NCI-H128 (cell line): Measurements from ENCODE around the gene BTBD18.

Experiments
- DNase-seq: peaks from one replicate; lab custom pipeline; 2025; ENCODE audit not compliant: unreplicated experiment; lab: John Stamatoyannopoulos, UW

The BTBD18 gene

DNA sequence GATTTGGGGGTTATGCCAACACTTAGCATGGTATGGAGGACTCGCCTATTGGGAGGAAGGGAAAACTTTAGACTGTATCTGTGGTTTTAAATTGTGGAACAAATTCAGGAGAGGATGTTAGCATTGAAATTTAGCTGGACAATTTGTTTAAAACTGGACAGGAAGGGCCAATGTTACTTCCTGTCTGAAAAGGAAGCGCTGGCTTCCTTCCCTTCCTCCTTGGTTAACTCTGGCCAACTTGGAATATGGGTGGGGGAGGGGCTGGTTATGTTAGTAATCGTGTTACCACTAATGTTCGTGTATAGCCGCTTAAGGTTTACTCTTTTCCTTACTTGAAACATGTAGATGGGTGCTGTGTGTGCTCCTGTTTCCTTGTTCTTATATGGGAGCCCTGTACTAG is 23.9 kb upstream of the BTBD18 start:
- no peak for DNase-seq

GRCh38 chr11:57773026-57773598 is 21.5 kb upstream of the BTBD18 start:
- DNase-seq = no peak

DNA sequence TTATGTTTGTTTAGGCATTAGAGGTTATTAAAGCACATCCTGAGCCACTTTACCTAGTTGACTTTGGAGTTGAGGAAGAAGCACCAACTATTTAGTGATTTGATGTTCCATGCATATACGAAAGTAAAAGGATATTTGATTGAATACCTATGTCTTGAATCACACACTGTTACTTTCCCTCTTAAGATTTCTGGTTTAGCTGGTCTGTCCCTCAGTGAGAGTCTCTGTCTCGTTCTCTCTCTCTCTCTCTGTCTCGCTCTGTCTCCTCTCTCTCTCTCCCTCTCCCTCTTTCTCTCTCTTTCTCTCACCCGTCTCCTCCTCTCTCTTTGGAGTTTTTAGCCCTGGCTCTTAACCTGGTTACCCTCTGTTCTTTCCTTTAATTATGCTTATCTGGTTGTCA is 20.9 kb upstream of the BTBD18 start:
- DNase-seq = no peak

DNA sequence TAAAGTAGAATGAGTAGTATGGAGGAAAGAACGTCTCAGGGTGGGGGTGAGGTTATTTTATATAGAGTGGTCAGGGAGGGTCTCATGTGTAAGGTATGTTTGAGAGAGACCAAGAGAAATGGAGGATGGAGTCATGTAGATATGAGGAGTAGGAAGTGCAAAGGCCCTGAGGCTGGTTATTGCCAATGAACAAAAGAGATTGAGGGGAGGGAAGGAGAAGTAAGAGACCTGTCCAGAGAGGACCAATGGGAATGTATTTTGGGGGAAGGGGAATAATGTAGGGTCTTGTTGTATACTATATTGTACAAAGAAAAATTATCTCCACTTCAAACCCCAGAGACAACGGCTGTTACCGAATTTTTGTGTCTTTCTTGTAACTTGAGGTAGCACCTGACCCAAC is 19.7 kb upstream of the BTBD18 start:
- DNase-seq = no peak

DNA sequence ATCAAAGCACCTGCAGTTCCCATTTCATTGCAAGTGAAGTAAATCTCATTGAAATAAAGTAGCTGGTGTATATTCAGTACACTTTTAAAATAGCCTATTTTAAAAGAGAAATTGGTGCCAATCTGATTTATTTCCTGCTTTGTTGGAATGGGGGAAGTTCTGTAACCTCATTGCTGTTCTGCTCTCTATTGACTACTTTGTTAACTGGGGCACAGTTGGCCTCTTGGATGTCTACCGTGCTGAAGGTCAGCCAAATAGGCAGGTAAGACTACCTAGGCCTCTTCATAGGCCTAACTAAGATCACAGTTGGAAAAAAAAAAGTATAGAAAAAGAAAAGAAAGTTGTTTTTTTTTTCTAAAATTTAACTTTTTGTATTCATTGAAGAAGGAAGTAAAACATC is 19.2 kb upstream of the BTBD18 start:
- DNase-seq = no peak

DNA sequence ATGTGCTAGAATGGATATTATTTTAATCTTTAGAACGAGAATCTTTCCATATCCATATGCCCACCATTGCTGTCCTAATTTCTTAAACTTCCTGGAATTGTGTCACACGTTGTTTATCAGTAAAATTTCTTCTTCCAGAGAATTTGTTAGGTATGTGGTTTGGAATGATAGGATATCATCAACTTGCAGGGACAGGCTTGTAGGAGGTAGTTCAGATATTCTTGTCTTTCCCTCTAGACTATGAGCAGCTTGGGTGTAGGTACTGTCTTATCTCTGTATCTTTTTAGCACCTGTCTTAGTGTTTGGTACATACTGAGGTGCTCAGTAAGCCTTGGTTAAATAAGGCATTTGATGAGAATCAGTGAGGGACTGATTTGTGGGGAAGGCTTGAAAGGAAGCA is 13.4 kb upstream of the BTBD18 start:
- DNase-seq = no peak

DNA sequence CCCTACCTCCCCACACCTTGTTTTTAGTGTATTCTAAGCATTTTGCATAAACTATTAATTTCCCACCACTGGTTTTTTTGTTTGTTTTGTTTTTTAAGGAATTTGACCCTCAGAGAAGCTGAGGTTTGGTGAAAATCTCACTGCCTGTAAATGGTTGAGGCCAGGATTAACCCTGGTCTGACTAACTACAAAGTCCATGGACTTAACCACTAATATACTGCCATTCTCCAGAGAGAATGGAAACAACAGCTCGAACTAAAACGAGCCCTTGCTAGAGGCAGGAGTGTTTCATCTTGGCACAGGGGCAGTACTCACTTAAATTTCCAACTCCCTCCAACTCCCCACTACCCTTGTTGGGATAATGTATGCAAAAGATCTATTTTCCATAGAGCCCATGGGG is 12.9 kb upstream of the BTBD18 start:
- no peak for DNase-seq

DNA sequence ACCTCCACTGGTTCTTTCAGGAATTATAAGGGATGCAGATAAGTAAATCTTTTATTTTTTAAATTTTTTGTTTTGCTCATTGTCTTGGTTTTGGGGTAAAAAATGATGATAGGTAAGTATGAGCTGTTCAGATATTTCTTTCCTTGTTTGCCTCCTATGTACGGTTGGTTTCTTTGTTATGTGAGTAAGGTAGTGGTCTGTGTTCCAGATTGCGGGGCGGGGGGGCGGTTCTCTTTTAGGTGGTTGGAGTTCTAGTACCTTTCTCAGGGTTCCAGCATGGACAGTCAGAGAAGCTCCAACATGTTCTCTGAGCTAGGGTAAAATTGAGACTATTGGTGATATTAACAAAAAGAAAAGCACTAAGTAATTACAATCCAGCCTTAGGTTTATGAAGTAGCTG is 12.4 kb upstream of the BTBD18 start:
- DNase-seq = no peak

- DNase-seq = no peak
Measured at GRCh38 chr11:57763568-57763967, 11.9 kb upstream of the BTBD18 start.

- no peak for DNase-seq
Measured at GRCh38 chr11:57762235-57762861, 10.7 kb upstream of the BTBD18 start.

- peak; percentile 73 for DNase-seq
Measured at GRCh38 chr11:57761301-57762234, 9.9 kb upstream of the BTBD18 start, which contains the start of gene CTNND1. TSS of gene CTNND1 (plus strand) at chr11:57761802. CDS start at chr11:57791479, 29,677 bp downstream.

DNA sequence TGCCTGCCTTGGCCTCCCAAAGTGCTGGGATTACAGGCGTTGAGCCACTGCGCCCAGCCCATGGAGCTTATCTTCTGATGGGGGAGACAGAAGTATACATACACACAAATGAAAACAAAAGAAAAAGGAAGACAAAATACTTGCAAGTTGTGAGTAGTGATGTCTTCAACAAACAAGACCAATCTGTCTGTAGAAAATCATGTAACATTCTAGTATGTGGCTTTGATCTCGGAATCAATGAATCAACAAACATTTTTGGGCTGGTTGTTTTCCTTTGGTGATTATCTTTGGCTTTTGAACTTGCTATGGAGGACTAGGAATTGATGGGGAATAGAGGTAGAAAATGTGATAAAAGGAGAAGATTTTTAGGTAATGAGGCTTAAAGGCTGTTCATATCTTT is 6.6 kb upstream of the BTBD18 start:
- no peak for DNase-seq

GRCh38 chr11:57752954-57753353 is 1.3 kb upstream of the BTBD18 start:
- no peak for DNase-seq

DNA sequence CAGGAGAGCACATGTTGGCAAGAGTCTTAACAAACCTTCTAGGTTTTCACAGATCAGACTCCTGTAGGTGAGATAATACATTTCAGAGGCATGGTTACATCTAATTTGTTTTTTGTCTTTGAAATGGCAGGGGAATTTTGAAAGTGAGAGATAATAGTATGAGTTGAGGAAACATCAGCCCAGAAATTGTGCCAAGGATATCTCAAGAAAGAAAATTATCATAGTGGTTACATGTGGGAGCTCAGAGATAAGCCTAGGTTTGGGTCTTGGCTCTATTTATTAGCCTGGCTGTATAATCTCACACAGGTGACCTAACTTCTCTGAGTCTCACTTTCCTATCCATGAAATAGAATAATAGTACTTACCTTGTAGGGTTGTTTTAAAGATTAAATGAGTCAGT is 443 bp downstream of the BTBD18 start:
- no peak for DNase-seq

DNA sequence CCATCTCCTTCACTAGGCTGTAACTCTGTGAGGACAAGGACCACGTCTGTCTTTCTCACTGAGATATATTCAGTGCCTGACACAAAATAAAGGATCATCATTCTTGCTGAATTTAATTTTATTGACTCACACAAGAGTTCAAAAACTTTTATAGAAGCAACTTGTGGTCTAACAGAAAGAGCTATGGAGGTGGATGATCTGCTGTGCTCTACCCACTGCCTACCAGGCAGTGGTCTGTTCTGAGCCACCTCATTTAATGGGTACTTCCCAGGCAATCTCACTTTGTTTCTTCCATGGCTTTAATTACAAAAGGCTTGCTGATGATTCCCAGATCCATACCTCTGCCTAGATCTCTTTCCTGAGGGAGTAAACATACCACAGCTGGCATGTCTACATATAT is 4.7 kb downstream of the BTBD18 start:
- DNase-seq = no peak

DNA sequence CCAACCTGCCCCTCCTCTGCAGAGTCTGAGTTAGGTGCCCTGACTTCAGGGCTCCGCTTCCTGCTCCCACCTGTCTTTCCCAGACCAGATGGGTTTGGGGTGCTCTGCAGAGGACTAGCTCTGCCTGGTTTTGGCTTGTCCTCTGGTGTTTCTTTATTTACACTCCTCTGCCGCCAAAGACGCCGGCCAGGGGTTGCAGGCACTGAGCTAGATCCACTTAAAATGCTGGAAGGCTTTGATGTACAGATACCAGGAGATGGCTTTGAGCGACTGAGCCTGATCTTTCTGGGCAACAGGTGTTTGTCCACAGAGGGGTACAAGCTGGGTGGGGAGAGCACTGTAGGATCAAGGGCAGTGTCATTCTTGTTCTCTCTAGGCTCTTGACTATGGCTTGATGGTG is 6.4 kb downstream of the BTBD18 start:
- no peak for DNase-seq

- DNase-seq = no peak
Measured at GRCh38 chr11:57744357-57744756, 7.3 kb downstream of the BTBD18 start.

GRCh38 chr11:57742087-57742452 is 9.5 kb downstream of the BTBD18 start:
- no peak for DNase-seq

DNA sequence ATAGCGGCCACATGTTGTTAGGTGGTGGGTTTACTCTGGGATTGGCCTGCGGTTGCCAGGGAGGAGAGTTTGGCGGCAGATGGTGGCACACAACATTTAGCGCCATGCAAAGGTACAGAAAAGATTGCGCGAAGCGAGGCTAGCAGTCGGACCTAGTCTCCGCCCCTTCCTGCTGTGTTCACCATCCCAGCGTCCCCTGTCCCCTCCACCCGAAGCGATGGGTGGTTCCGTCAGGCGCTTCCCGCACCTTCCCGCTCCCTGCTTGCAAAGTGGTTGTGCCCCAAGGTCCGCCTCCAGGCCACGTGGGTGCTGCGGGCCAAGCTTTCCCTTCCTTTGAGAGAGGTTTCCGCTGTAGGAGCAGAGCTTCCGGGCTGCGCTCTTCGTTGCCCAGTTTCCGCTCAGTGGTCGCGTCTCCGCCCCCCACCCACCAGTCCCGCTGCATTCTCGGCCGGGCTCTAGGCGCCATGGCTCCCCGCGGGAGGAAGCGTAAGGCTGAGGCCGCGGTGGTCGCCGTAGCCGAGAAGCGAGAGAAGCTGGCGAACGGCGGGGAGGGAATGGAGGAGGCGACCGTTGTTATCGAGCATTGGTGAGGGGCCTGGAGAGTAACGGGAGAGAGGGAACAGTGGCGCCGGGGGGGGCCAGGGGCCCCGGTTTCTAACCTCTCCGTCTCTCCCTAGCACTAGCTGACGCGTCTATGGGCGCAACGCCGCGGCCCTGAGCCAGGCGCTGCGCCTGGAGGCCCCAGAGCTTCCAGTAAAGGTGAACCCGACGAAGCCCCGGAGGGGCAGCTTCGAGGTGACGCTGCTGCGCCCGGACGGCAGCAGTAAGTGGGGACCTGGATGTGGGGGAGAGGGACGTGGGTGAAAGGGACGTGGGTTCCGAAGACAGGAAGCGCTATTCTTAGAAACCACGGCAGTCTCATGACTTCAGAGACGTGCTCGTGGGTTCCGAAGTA is 10.2 kb downstream of the BTBD18 start, which contains the start of gene SELENOH:
TSS of gene SELENOH (plus strand) at position 360 of the 955 bp plus-strand sequence. CDS start at position 465, 105 bp downstream.
- DNase-seq = peak; percentile 95

DNA sequence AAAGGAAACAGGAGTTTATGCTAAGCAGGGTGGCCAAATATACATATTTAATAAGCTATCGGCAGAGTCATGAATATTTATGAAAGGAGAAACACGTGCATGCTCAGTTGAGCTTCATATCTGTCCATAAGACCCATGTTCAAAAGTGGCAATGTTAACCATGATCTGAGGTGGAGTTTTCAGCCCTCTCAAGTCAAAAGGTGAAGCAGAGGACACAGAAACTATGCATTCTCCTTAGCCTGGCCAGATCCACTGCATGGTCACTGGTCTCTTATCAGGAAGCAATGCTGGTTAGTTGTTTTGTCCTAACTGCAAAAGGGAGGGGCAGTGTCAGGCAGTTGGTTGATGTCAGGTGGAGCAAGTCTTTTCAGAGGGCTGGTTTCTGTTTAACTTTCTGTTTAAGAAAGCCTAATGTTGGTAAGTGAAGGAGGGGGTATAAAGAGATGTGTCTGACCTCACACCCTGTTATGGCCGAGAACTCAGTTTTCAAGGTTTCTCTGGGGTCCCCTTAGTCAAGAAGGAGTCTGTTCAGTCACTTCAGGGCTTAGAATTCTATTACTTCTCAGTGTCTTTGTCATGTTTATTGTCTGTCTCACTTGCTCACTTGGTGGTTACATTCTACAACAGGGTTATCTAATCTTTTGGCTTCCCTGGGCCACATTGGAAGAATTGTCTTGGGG is 15.9 kb downstream of the BTBD18 start:
- no peak for DNase-seq
